ENCODE results near the gene KCNK6.

- TF ChIP-seq EZH2phosphoT487 (IDR thresholded peaks at IDR 0.05; ENCODE audit: low read length) = no peak
- TF ChIP-seq CTCF (IDR thresholded peaks at IDR 0.05; ENCODE audit: low read length) = no peak
- no peak for TF ChIP-seq EZH2 (optimal IDR thresholded peaks at IDR 0.05; ENCODE audit: low read depth, low read length)
These were observed 3.8 kb upstream of the KCNK6 start, which contains the start of gene YIF1B for GRCh38 chr19:38315657-38316476.

All from MM.1S (cell line).